ENCODE results near the gene CPED1. TPM values are rescaled to one million over a fixed set of nuclear protein-coding genes. Genes with fewer than 3 reads are reported as not detected.

Gene CPED1
- total RNA-seq, 4 donors from 2014 or later, result 32.5 to 49.5 (median 40.2) TPM

GRCh38 chr7:121061677-121062582, 73.4 kb downstream of the CPED1 start:
- TF ChIP-seq, protein P1, sequence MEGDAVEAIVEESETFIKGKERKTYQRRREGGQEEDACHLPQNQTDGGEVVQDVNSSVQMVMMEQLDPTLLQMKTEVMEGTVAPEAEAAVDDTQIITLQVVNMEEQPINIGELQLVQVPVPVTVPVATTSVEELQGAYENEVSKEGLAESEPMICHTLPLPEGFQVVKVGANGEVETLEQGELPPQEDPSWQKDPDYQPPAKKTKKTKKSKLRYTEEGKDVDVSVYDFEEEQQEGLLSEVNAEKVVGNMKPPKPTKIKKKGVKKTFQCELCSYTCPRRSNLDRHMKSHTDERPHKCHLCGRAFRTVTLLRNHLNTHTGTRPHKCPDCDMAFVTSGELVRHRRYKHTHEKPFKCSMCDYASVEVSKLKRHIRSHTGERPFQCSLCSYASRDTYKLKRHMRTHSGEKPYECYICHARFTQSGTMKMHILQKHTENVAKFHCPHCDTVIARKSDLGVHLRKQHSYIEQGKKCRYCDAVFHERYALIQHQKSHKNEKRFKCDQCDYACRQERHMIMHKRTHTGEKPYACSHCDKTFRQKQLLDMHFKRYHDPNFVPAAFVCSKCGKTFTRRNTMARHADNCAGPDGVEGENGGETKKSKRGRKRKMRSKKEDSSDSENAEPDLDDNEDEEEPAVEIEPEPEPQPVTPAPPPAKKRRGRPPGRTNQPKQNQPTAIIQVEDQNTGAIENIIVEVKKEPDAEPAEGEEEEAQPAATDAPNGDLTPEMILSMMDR (IDR thresholded peaks at IDR 0.05; ENCODE audit: low read depth), result no peak

GRCh38 chr7:121062671-121063279, 74.3 kb downstream of the CPED1 start:
- TF ChIP-seq, protein P1 (IDR thresholded peaks at IDR 0.05; ENCODE audit: low read depth), result no peak

- TF ChIP-seq, protein P1 (IDR thresholded peaks at IDR 0.05; ENCODE audit: low read depth), result no peak
These were observed 81.0 kb downstream of the CPED1 start for GRCh38 chr7:121069346-121070100.

DNA sequence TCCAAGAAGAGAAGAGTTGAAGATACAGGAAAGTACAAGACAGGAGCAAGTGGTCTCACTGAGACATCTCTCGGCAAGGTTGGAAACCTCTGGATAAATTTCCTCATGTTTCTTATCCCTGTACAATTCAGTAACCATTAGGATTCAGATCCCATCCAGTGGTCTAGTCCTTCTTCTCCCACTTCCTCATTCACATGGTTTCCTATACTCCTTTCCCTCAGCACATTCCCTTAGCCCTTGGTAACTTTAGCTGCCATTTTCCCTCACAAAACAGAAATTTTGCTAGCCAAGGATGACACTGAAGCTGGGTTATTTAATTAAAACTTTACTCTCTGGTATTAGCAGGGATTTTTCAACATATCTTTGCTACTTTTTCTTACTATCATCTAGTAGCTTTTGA, 82.6 kb downstream of the CPED1 start:
- TF ChIP-seq, protein P1 (IDR thresholded peaks at IDR 0.05; ENCODE audit: low read depth), result no peak

- TF ChIP-seq, protein P1 (IDR thresholded peaks at IDR 0.05; ENCODE audit: low read depth), result no peak
These were observed 83.2 kb downstream of the CPED1 start for GRCh38 chr7:121071662-121072061.

DNA sequence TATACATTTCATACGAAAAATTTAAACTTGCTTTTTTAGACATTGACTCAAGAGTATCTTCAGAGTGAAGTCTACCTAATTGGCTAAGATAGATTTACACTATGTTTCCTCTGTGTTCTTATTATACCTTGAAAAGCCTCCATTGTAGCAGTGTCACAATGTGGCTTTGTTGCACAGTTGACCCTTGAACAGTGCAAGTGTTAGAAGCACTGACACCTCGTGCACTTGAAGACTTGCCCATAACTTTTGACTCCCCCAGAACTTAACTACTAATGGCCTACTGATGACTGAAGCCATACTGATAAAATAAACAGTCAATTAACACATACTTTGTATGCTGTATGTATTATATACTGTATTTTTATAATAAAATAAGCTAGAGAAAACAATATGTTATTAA, 84.3 kb downstream of the CPED1 start:
- TF ChIP-seq, protein P1 (IDR thresholded peaks at IDR 0.05; ENCODE audit: low read depth), result no peak
